ENCODE results near the gene NEGR1. TPM values are rescaled to one million over a fixed set of nuclear protein-coding genes. Genes with fewer than 3 reads are reported as not detected.

The NEGR1 gene
- total and polyA plus RNA-seq, 2 experiments from 2014 or later = 0.57 to 0.94 TPM

DNA sequence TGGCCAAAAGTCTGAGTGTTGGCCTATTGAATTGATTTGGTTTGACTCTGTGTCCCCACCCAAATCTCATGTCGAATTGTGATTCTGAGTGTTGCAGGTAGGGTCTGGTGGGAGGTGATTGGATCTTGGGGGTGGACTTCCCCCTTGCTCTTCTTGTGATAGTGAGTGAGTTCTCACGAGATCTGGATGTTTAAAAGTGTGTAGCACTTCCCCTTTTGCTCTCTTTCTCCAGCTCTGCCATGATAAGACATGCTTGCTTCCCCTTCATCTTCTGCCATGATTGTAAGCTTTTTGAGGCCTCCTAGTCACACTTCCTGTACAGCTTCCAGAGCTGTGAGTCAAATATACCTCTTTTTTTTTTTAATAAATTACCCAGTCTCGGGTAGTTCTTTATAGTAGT lies 904.5 kb downstream of the NEGR1 start (continued):
- TF ChIP-seq CREB1 (CRISPR knock-in tag; IDR thresholded peaks at IDR 0.05; ENCODE audit: low read depth) (no peak), REST (IDR thresholded peaks at IDR 0.05; ENCODE audit: unreplicated experiment) (no peak), CTCF (conservative IDR thresholded peaks at IDR 0.05; ENCODE audit: low read depth in 2 of 2) (no peak), ZNF331 (CRISPR knock-in tag; IDR thresholded peaks at IDR 0.05; ENCODE audit: low read depth) (no peak), ZNF114 (CRISPR knock-in tag; IDR thresholded peaks at IDR 0.05) (no peak), NANOG (IDR thresholded peaks at IDR 0.05; ENCODE audit: borderline replicate concordance) (no peak), EZH2 (IDR thresholded peaks at IDR 0.05; ENCODE audit: low read depth, unreplicated experiment) (no peak), STAT1 (IDR thresholded peaks at IDR 0.05; ENCODE audit: unreplicated experiment) (no peak), POLR2AphosphoS5 (IDR thresholded peaks at IDR 0.05; ENCODE audit: low read depth) (no peak)
- TF ChIP-seq, protein P1, sequence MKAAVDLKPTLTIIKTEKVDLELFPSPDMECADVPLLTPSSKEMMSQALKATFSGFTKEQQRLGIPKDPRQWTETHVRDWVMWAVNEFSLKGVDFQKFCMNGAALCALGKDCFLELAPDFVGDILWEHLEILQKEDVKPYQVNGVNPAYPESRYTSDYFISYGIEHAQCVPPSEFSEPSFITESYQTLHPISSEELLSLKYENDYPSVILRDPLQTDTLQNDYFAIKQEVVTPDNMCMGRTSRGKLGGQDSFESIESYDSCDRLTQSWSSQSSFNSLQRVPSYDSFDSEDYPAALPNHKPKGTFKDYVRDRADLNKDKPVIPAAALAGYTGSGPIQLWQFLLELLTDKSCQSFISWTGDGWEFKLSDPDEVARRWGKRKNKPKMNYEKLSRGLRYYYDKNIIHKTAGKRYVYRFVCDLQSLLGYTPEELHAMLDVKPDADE (IDR thresholded peaks at IDR 0.05) = no peak

GRCh38 chr1:71372496-71372895 lies 909.8 kb downstream of the NEGR1 start:
- ATAC-seq (no peak), DNase-seq (ENCODE audit: low spot score) (no peak)
- Mint-ChIP-seq H3K27ac (no peak overlapping the region), H3K36me3 (ENCODE audit: low read depth) (no peaks in the 10 kb centered on the region), H3K27me3 (ENCODE audit: insufficient read depth, low read depth, poor library complexity) (no peaks in the 10 kb centered on the region), H3K4me1 (no peaks in the 10 kb centered on the region), H3K4me3 (no peak overlapping the region), H3K9me3 (no peaks in the 10 kb centered on the region)
- Histone ChIP-seq H3K27me3 (ENCODE audit: insufficient read depth) (no peaks in the 10 kb centered on the region), H3K36me3 (ENCODE audit: insufficient read depth) (no peaks in the 10 kb centered on the region), H4K20me1 (replicated peaks; ENCODE audit: insufficient read depth) (no peaks in the 10 kb centered on the region), H3K9me2 (ENCODE audit: insufficient read depth) (no peaks in the 10 kb centered on the region; the same call in 1 of the 2 replicates), H3K79me2 (replicated peaks; ENCODE audit: insufficient read depth) (no peaks in the 10 kb centered on the region), H3K4me2 (no peak overlapping the region), H3K4me1 (ENCODE audit: insufficient read depth) (no peaks in the 10 kb centered on the region), H3F3A (replicated peaks; ENCODE audit: low read depth) (no peaks in the 10 kb centered on the region), H2AFZ (no peak overlapping the region), H3K27ac (ENCODE audit: low read depth) (no peak overlapping the region), H3K4me3 (no peak overlapping the region)
- TF ChIP-seq NANOG (IDR thresholded peaks at IDR 0.05; ENCODE audit: borderline replicate concordance) (no peak), EZH2 (IDR thresholded peaks at IDR 0.05; ENCODE audit: low read depth, unreplicated experiment) (no peak), EZH2phosphoT487 (IDR thresholded peaks at IDR 0.05; ENCODE audit: unreplicated experiment) (no peak), CTCF (conservative IDR thresholded peaks at IDR 0.05; ENCODE audit: low read depth in 2 of 2) (no peak), REST (IDR thresholded peaks at IDR 0.05; ENCODE audit: unreplicated experiment) (no peak), CREB1 (CRISPR knock-in tag; IDR thresholded peaks at IDR 0.05; ENCODE audit: low read depth) (no peak), JUNB (IDR thresholded peaks at IDR 0.05; ENCODE audit: unreplicated experiment) (no peak), ZNF331 (CRISPR knock-in tag; IDR thresholded peaks at IDR 0.05; ENCODE audit: low read depth) (no peak)
- TF ChIP-seq, protein P1 (IDR thresholded peaks at IDR 0.05) = no peak

All from GM23338 (cell line).